Right cardiac atrium (tissue), 5 donors: ENCODE measurements around the gene AMIGO3. TPM values are rescaled to one million over a fixed set of nuclear protein-coding genes. Genes with fewer than 3 reads are reported as not detected.
"Not testable (repeated sequence)": the region's sequence is repeated elsewhere in the genome, so short reads cannot be mapped to it uniquely, and the experiment has no call there.

Experiments used
- ATAC-seq, 2 donors: fragments of 200-7000 bp; cut with Tn5 transposase; one replicate each; pipeline versions ENCODE4 v1.8.0 to v1.9.1; 2020; ENCODE audit warnings: moderate library complexity in 2 of 2, mild to moderate bottlenecking in 1 of 2
- DNase-seq, 3 donors: peaks; one replicate each; pipeline ENCODE4 v3.0.0-alpha.2; 2020
- H3K27ac ChIP-seq: one replicate; pipeline ENCODE4 v1.5.1; 2013; ENCODE audit warnings: mild to moderate bottlenecking, low read length, control low read depth, moderate library complexity
- H3K27me3 ChIP-seq: one replicate; pipeline ENCODE4 v1.6.1; 2013; ENCODE audit not compliant: control insufficient read depth, insufficient read depth
- H3K4me1 ChIP-seq: one replicate; pipeline ENCODE4 v1.6.1; 2013; ENCODE audit warnings: low read length; ENCODE audit not compliant: control insufficient read depth, insufficient read depth
- H3K4me3 ChIP-seq: one replicate; pipeline ENCODE4 v1.5.1; 2013; ENCODE audit warnings: low read length, control low read depth
- H3K9me3 ChIP-seq: one replicate; pipeline ENCODE4 v1.6.1; 2013; ENCODE audit warnings: low read length; ENCODE audit not compliant: control insufficient read depth
- WGBS: extraction: QIAGEN DNeasy Blood & Tissue Kit; methylation state at CpG from one replicate; pipeline ENCODE4 v1.1.7; 2013; 5-methylcytosine and 5-hydroxymethylcytosine counted together
- intact Hi-C, 4 donors: fragments of 100-400 bp; cut with DNase I; formaldehyde crosslinking; loops; one replicate each; pipeline versions ENCODE4 v1.11.0 to v1.14.0; 2022 to 2023
- long read RNA-seq, 4 donors: library from polyadenylated mRNA; unstranded; transcript quantifications; one replicate each; pipeline ENCODE4 v2.0.0, GENCODE V29; 2020 to 2021
- polyA plus RNA-seq: library from polyadenylated mRNA; stranded (reverse); fragments of 200-250 nt; gene quantifications from one replicate; pipeline ENCODE4 v1.2.3, GENCODE V29; 2013
- total RNA-seq, 4 donors: library from RNA; stranded (reverse); fragmentation: NEBNext Ultra II Directional; extraction: Animal tissue kit (Norgen Biotek cat#: 25700); gene quantifications; one replicate each; pipeline ENCODE4 v1.2.1, GENCODE V29; 2021
- donor health status: healthy with polysubstance abuse.
- donor health status: DM: no; HTN: yes; CAD: no.
- donor health status: DM: no; HTN: no; CAD: no.
- donor health status: DM: no; HTN: yes; CAD: no; lungs with severe emphysema.
- donor health status: DM: yes; HTN: yes; CAD: no.

Gene AMIGO3
- under 1 TPM in 1 of 4 donors, not detected in 3; 0.09 TPM for total RNA-seq
- polyA plus RNA-seq, result 0.57 TPM
- long read RNA-seq, donor 1, partial matches to known transcripts, result 0 of 2 reads
- long read RNA-seq, donor 1, other reads (novel, unspliced or antisense), result 0 of 2 reads
- long read RNA-seq, donor 2, result 0 reads
- long read RNA-seq, donor 3, transcript AMIGO3-201 (1 exons, 2,862 nt), result major isoform, 10 of 10 reads
- long read RNA-seq, donor 3, partial matches to known transcripts, result 0 of 10 reads
- long read RNA-seq, donor 3, other reads (novel, unspliced or antisense), result 0 of 10 reads
- long read RNA-seq, donor 4, result 0 reads

DNA sequence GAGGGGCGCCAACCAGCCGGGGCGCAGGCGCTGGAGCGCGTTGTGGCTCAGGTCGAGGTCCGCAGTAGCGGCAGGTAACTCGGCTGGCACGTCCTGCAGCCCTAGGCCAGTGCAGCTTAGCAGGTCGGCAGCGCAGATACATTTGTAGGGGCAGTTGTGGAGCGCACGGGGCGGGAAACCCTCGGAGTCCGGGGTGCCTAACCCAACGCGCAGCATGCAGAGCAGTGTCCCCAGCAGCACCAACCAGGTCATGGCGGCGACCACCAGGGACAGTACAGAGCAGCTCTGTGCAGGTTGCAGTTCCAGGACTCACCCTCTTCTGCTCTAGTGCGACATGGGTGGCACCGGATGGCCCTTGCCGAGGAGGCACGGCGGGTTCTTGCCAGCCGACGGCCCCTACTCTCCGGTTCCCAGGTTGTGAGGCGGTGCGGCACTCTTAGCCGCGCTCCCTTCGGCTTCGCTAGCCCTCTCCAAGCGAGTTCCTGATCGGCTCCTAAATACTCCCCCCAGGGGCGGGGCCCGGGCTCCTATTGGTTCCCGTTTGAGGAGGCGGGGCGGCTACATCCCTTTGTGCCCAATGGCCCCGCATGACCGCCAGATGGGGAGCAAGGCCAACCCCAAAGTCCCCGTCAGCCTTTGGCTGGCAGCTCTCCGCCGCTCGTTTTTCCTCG lies at the start of gene AMIGO3:
TSS of gene AMIGO3 (minus strand) at position 471 of the 671 bp plus-strand sequence. CDS start at position 252, 219 bp downstream.
- WGBS, result under 1% methylated on average over 50 of the region's 50 CpGs
- Histone ChIP-seq H3K4me3 (peak within 1 kb of the TSS; percentile 42), H3K4me1 (peaks cover 8% of the 10 kb centered on the region), H3K9me3 (no peaks in the 10 kb centered on the region), H3K27ac (peak within 1 kb of the TSS; percentile 6), H3K27me3 (no peaks in the 10 kb centered on the region)
- DNase-seq (peak; percentile 98 to 99 (median 98)), ATAC-seq (peak; percentile 73 to 78)
- intact Hi-C loops, result no loop called here

DNA sequence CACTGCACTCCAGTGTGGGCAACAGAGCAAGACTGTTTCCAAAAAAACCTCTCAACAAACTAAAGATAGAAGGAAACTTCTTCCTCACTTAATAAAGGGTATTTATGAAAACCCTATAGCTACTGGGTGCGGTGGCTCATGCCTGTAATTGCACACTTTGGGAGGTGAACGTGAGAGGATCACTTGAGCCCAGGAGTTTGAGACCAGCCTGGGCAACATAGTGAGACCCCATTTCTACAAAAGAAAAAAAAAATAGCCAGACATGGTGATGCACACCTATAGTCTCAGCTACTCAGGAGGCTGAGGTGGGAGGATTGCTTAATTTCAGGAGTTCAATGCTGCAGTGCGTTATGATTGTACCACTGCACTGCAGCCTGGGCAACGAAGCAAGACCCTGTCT lies 44.5 kb upstream of the AMIGO3 start:
- no peaks in the 10 kb centered on the region for H3K27me3 ChIP-seq
- WGBS, result 98% methylated on average over 4 of the region's 4 CpGs
- H3K9me3 ChIP-seq, result no peaks in the 10 kb centered on the region
- intact Hi-C loops, result no loop called here
- H3K4me3 ChIP-seq, result no peak overlapping the region
- DNase-seq (no peak), ATAC-seq (no peak)
- no peak overlapping the region for H3K27ac ChIP-seq
- no peaks in the 10 kb centered on the region for H3K4me1 ChIP-seq

GRCh38 chr3:49761661-49762060 lies 42.2 kb upstream of the AMIGO3 start:
- intact Hi-C loops, result no loop called here
- Histone ChIP-seq H3K4me1 (no peaks in the 10 kb centered on the region), H3K9me3 (no peaks in the 10 kb centered on the region), H3K4me3 (no peak overlapping the region), H3K27ac (no peak overlapping the region), H3K27me3 (no peaks in the 10 kb centered on the region)
- DNase-seq (no peak), ATAC-seq (no peak)
- 91% methylated on average over 3 of the region's 3 CpGs for WGBS

GRCh38 chr3:49759226-49759625 lies 39.7 kb upstream of the AMIGO3 start:
- 22% methylated on average over 1 of the region's 1 CpG for WGBS
- ATAC-seq (no peak), DNase-seq (no peak)
- Histone ChIP-seq H3K4me3 (no peak overlapping the region), H3K27ac (no peak overlapping the region), H3K27me3 (no peaks in the 10 kb centered on the region), H3K4me1 (no peaks in the 10 kb centered on the region), H3K9me3 (no peaks in the 10 kb centered on the region)
- intact Hi-C loops, result no loop called here

DNA sequence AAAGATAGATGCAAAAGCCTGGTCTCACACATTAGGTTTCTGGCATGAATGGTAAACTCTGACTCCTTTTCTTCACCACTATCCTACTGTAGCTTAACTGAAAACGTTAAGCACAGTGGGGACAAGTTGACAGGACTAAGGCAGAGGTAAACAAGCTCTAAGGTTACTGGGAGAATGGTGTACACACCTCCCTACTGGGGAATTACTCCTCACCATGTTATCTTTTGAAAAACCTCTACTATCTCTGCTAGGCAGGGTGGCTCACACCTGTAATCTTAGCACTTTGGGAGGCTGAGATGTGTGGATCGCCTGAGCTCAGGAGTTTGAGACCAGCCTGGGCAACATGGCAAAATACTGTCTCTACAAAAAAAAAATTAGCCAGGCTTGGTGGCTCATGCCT lies 37.7 kb upstream of the AMIGO3 start:
- no peak overlapping the region for H3K4me3 ChIP-seq
- 64% methylated on average over 2 of the region's 2 CpGs for WGBS
- H3K27me3 ChIP-seq, result no peaks in the 10 kb centered on the region
- no peaks in the 10 kb centered on the region for H3K4me1 ChIP-seq
- no peak overlapping the region for H3K27ac ChIP-seq
- no peaks in the 10 kb centered on the region for H3K9me3 ChIP-seq
- intact Hi-C loops, result no loop called here
- DNase-seq (no peak), ATAC-seq (no peak)

DNA sequence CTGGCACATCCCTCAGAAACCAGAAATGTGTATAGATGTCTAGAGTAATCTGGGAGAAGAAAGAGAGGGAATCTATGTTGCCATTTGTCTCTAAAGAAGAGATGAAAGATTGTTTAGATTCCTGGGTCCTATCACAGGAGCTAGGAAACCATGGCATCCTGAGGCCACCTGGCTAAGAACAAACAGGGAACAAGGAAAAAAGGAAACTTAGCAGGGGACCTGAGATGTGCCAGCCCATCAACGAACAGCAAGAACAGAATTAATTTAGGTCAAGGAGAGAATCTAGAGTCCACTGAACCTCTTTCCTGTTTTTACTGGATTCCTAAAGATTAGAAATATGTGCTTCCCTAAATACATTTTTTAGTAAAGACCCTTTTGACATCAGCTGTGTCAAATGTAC lies 36.6 kb upstream of the AMIGO3 start:
- no peak overlapping the region for H3K27ac ChIP-seq
- H3K9me3 ChIP-seq, result no peaks in the 10 kb centered on the region
- DNase-seq (no peak), ATAC-seq (no peak)
- no peaks in the 10 kb centered on the region for H3K27me3 ChIP-seq
- H3K4me3 ChIP-seq, result no peak overlapping the region
- intact Hi-C loops, result no loop called here
- WGBS, result 73% methylated on average over 1 of the region's 1 CpG
- H3K4me1 ChIP-seq, result no peaks in the 10 kb centered on the region

DNA sequence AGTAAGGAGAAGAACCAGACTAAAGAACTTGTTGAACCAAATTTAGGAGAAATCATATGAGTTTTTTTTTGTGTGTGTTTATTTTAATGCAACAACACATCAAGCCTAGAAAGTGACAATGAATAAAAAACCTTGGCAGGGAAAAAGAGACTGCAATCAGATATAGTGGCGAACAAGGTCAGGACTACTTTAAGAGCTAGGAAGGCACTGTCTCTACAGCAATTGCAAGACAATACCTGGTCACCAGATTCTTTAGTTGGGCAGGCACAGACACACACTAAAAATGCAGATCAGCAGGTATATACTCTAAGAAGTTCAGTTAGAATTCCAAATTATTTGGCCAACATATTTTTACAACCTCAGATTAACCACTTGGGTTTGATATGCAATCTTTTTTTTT lies 35.1 kb upstream of the AMIGO3 start:
- peaks cover 2% of the 10 kb centered on the region for H3K4me1 ChIP-seq
- H3K9me3 ChIP-seq, result no peaks in the 10 kb centered on the region
- 72% methylated on average over 1 of the region's 1 CpG for WGBS
- ATAC-seq, result no peak
- intact Hi-C loops, result no loop called here
- H3K27me3 ChIP-seq, result no peaks in the 10 kb centered on the region
- no peak overlapping the region for H3K27ac ChIP-seq
- DNase-seq, result no peak
- H3K4me3 ChIP-seq, result no peak overlapping the region

- Histone ChIP-seq H3K4me1 (peaks cover 2% of the 10 kb centered on the region), H3K9me3 (no peaks in the 10 kb centered on the region), H3K4me3 (no peak overlapping the region), H3K27me3 (no peaks in the 10 kb centered on the region), H3K27ac (no peak overlapping the region)
- 95% methylated on average over 4 of the region's 4 CpGs for WGBS
- no peak for DNase-seq
- no peak for ATAC-seq
- intact Hi-C loops, result no loop called here
These were observed 32.0 kb upstream of the AMIGO3 start for GRCh38 chr3:49751501-49751900.

DNA sequence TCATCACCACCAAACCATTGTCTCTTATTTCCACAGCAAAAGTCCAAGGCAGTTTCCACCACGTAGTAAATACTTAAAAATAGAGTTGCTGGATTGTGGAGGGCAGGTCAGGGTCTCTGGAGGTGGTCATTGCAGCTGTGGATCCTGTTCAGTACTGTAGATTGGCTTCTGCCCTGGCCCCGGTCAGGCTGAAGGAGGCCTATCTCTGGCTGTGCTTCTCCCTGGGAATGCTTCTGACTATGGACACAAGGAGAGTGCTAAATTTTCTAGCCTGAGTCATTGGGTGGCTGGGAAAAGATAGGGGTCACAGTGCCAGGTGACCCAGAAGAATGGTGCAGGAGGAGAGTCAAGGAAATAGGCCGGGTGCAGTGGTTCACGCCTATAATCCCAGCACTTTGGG lies 30.6 kb upstream of the AMIGO3 start:
- Histone ChIP-seq H3K9me3 (no peaks in the 10 kb centered on the region), H3K27ac (no peak overlapping the region), H3K4me3 (no peak overlapping the region), H3K4me1 (peaks cover 2% of the 10 kb centered on the region), H3K27me3 (no peaks in the 10 kb centered on the region)
- WGBS, result 88% methylated on average over 4 of the region's 4 CpGs
- no peak for DNase-seq
- ATAC-seq, result peak in 1 of 2 donors; percentile 34
- intact Hi-C loops, result no loop called here

GRCh38 chr3:49748874-49749273 lies 29.4 kb upstream of the AMIGO3 start:
- H3K9me3 ChIP-seq, DNase-seq, H3K4me3 ChIP-seq, ATAC-seq, intact Hi-C loops, H3K27me3 ChIP-seq, H3K4me1 ChIP-seq, H3K27ac ChIP-seq: not testable (repeated sequence)
- 91% methylated on average over 5 of the region's 5 CpGs for WGBS

GRCh38 chr3:49747792-49748480 lies 28.5 kb upstream of the AMIGO3 start:
- no peaks in the 10 kb centered on the region for H3K9me3 ChIP-seq
- DNase-seq, result no peak
- ATAC-seq, result no peak
- intact Hi-C loops, result no loop called here
- 87% methylated on average over 13 of the region's 13 CpGs for WGBS
- H3K27me3 ChIP-seq, result no peaks in the 10 kb centered on the region
- peaks cover 2% of the 10 kb centered on the region for H3K4me1 ChIP-seq
- no peak overlapping the region for H3K4me3 ChIP-seq
- H3K27ac ChIP-seq, result no peak overlapping the region
